Fibroblast of lung (primary cell): ENCODE measurements around the gene FAM81B. TPM values are rescaled to one million over a fixed set of nuclear protein-coding genes. Genes with fewer than 3 reads are reported as not detected.

Experiments
- DNase-seq, 2 donors: peaks; one replicate each; pipeline versions ENCODE4 v3.0.0 to v3.0.0-alpha.2; 2010; ENCODE audit warnings: low read depth in 2 of 2
- H2AFZ ChIP-seq: 2 replicates; pipeline ENCODE4 v1.5.1; 2012; ENCODE audit warnings: low read length, control low read depth, inconsistent platforms
- H3K27ac ChIP-seq: 2 replicates; pipeline ENCODE4 v1.5.1; 2011; ENCODE audit warnings: low read length, control low read depth; ENCODE audit not compliant: insufficient read depth
- H3K27me3 ChIP-seq: 2 replicates; pipeline ENCODE4 v1.5.1; 2011; ENCODE audit warnings: mild to moderate bottlenecking, low read length; ENCODE audit not compliant: control insufficient read depth, insufficient read depth
- H3K36me3 ChIP-seq: 2 replicates; pipeline ENCODE4 v1.5.1; 2011; ENCODE audit warnings: low read length; ENCODE audit not compliant: control insufficient read depth, insufficient read depth
- H3K4me1 ChIP-seq: 2 replicates; pipeline ENCODE4 v1.5.1; 2011; ENCODE audit warnings: low read length; ENCODE audit not compliant: control insufficient read depth, insufficient read depth; ENCODE audit errors: extremely low read depth
- H3K4me2 ChIP-seq: 2 replicates; pipeline ENCODE4 v1.5.1; 2011; ENCODE audit warnings: low read length, control low read depth; ENCODE audit not compliant: insufficient read depth; ENCODE audit errors: extremely low read depth
- H3K4me3 ChIP-seq, 4 experiments: fragments of 200-600 bp in 1 of 4; sonication (generic) in 1 of 4; replicated peaks in 1 of 4; 2 replicates each; pipeline ENCODE4 v1.5.1; 2011 to 2016; ENCODE audit warnings: low read length in 4 of 4, low read depth in 3 of 4, mild to moderate bottlenecking in 3 of 4, control low read depth in 2 of 4, inconsistent platforms in 1 of 4, mixed read lengths in 1 of 4; ENCODE audit not compliant: insufficient read depth in 1 of 4; ENCODE audit errors: control extremely low read depth in 1 of 4
- H3K79me2 ChIP-seq: 2 replicates; pipeline ENCODE4 v1.5.1; 2012; ENCODE audit warnings: mild to moderate bottlenecking, low read length, inconsistent platforms; ENCODE audit not compliant: control insufficient read depth, insufficient read depth
- H3K9ac ChIP-seq: 2 replicates; pipeline ENCODE4 v1.5.1; 2011; ENCODE audit warnings: mild to moderate bottlenecking, low read length, control low read depth; ENCODE audit not compliant: insufficient read depth
- H3K9me3 ChIP-seq: 2 replicates; pipeline ENCODE4 v1.5.1; 2012; ENCODE audit warnings: low read depth, low read length; ENCODE audit not compliant: control insufficient read depth, insufficient read depth
- H4K20me1 ChIP-seq: 2 replicates; pipeline ENCODE4 v1.5.1; 2011; ENCODE audit warnings: low read length; ENCODE audit not compliant: control insufficient read depth, insufficient read depth; ENCODE audit errors: extremely low read depth
- CTCF ChIP-seq, 2 donors: IDR thresholded peaks in 1 of 2; conservative IDR thresholded peaks in 1 of 2; 1 replicate in 1 of 2; 2 replicates in 1 of 2; pipeline ENCODE4 v1.5.1; 2011 to 2012; ENCODE audit warnings: low read length in 2 of 2, control low read depth in 1 of 2, inconsistent platforms in 1 of 2, low read depth in 1 of 2, mild to moderate bottlenecking in 1 of 2
- EZH2 ChIP-seq: IDR thresholded peaks from 2 replicates; pipeline ENCODE4 v1.5.1; 2012; ENCODE audit warnings: low read length, control low read depth, mild to moderate bottlenecking; ENCODE audit errors: missing control alignments
- polyA plus RNA-seq, 2 donors: library from polyadenylated mRNA; depleted of rRNA in 1 of 2; stranded (reverse) in 1 of 2; unstranded in 1 of 2; fragments of >200 nt; gene quantifications; 2 replicates each; pipeline ENCODE4 v1.2.1, GENCODE V29; 2011 to 2012; ENCODE audit warnings: missing spikeins in 1 of 2
- total RNA-seq: library from RNA; depleted of rRNA; stranded (reverse); fragments of >200 nt; gene quantifications from 2 replicates; pipeline ENCODE4 v1.2.1, GENCODE V29; 2014

The FAM81B gene
- total and polyA plus RNA-seq, 2 donors (not counting 1 experiment from before 2014, with no cell fraction given): not detected

GRCh38 chr5:95417971-95418370, 26.8 kb downstream of the FAM81B start:
- Histone ChIP-seq H3K4me2 (no peak overlapping the region), H3K4me3 (no peak overlapping the region), H3K9ac (no peak overlapping the region), H3K4me1 (no peaks in the 10 kb centered on the region), H4K20me1 (no peaks in the 10 kb centered on the region), H3K9me3 (no peaks in the 10 kb centered on the region), H3K36me3 (no peaks in the 10 kb centered on the region), H3K27me3 (peaks cover 2% of the 10 kb centered on the region), H2AFZ (no peak overlapping the region), H3K27ac (no peak overlapping the region), H3K79me2 (no peaks in the 10 kb centered on the region)
- DNase-seq: peak in 1 of 2 donors; percentile 24
- TF ChIP-seq CTCF (conservative IDR thresholded peaks at IDR 0.05 in 1 of 2, IDR thresholded peaks at IDR 0.05 in 1 of 2; ENCODE audit: low read depth in 1 of 2, low read length in 2 of 2) (no peak), EZH2 (no peak)

GRCh38 chr5:95422838-95423237, 31.7 kb downstream of the FAM81B start:
- H3K79me2 ChIP-seq: no peaks in the 10 kb centered on the region
- no peaks in the 10 kb centered on the region for H4K20me1 ChIP-seq
- H3K27ac ChIP-seq: no peak overlapping the region
- no peak overlapping the region for H3K9ac ChIP-seq
- peak; percentile 32 to 69 for DNase-seq
- TF ChIP-seq EZH2: no peak
- TF ChIP-seq CTCF (conservative IDR thresholded peaks at IDR 0.05 in 1 of 2, IDR thresholded peaks at IDR 0.05 in 1 of 2; ENCODE audit: low read depth in 1 of 2, low read length in 2 of 2): no peak
- H3K9me3 ChIP-seq: no peaks in the 10 kb centered on the region
- H3K4me1 ChIP-seq: no peaks in the 10 kb centered on the region
- no peaks in the 10 kb centered on the region for H3K36me3 ChIP-seq
- H3K4me3 ChIP-seq: no peak overlapping the region
- no peaks in the 10 kb centered on the region for H3K27me3 ChIP-seq
- no peak overlapping the region for H2AFZ ChIP-seq
- no peak overlapping the region for H3K4me2 ChIP-seq

DNA sequence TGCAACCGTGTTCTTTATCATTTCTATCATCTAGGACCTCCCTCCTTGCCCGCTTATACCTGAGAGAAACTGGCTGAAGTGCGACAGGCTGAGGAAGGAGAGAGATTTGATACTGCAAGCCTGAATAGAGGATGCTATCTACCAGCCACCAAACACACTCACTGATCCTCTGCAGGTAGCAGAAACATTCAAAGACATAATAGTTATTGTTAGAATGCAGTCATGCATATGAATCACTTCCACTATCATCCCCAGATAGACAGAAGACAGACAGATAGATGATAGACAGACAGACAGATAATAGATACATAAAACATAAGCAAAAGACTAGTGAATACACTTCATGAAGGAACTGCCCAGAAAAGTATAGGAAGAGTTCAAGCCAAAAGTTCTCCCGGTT, 32.9 kb downstream of the FAM81B start:
- H3K9me3 ChIP-seq: no peaks in the 10 kb centered on the region
- DNase-seq: no peak
- no peaks in the 10 kb centered on the region for H3K4me1 ChIP-seq
- no peak overlapping the region for H3K4me2 ChIP-seq
- no peaks in the 10 kb centered on the region for H3K79me2 ChIP-seq
- H4K20me1 ChIP-seq: no peaks in the 10 kb centered on the region
- TF ChIP-seq EZH2 (no peak), CTCF (conservative IDR thresholded peaks at IDR 0.05 in 1 of 2, IDR thresholded peaks at IDR 0.05 in 1 of 2; ENCODE audit: low read depth in 1 of 2, low read length in 2 of 2) (no peak)
- H3K9ac ChIP-seq: no peak overlapping the region
- H2AFZ ChIP-seq: no peak overlapping the region
- H3K4me3 ChIP-seq: no peak overlapping the region
- no peaks in the 10 kb centered on the region for H3K27me3 ChIP-seq
- no peaks in the 10 kb centered on the region for H3K36me3 ChIP-seq
- no peak overlapping the region for H3K27ac ChIP-seq
